NB4 (cell line): Measurements from ENCODE around the gene CD79A.

Experiments used
- CTCF ChIP-seq: IDR thresholded peaks from one replicate; pipeline ENCODE4 v1.5.1; 2012; ENCODE audit warnings: low read depth, low read length
- MAX ChIP-seq: IDR thresholded peaks from 2 replicates; pipeline ENCODE4 v1.6.1; 2011; ENCODE audit warnings: low read depth, low read length
- MYC ChIP-seq: IDR thresholded peaks from 2 replicates; pipeline ENCODE4 v1.6.1; 2011; ENCODE audit warnings: low read depth, low read length
- POLR2A ChIP-seq: IDR thresholded peaks from 2 replicates; pipeline ENCODE4 v1.6.1; 2011; ENCODE audit warnings: mild to moderate bottlenecking; ENCODE audit not compliant: insufficient read length; ENCODE audit errors: extremely low read depth

- TF ChIP-seq POLR2A, result no peak
- no peak for TF ChIP-seq CTCF
- no peak for TF ChIP-seq MYC
- no peak for TF ChIP-seq MAX
Observed at GRCh38 chr19:41845001-41845050, 32.3 kb upstream of the CD79A start, which contains the start of gene DMRTC2.
